ENCODE data around the gene SLC27A2.

Gene SLC27A2

GRCh38 chr15:50244959-50245624, 63.1 kb downstream of the SLC27A2 start:
- no peak for DNase-seq

GRCh38 chr15:50246631-50247030, 64.6 kb downstream of the SLC27A2 start:
- DNase-seq = peak; percentile 23

GRCh38 chr15:50247819-50248655, 66.0 kb downstream of the SLC27A2 start:
- DNase-seq = peak; percentile 94

GRCh38 chr15:50248994-50249582, 67.1 kb downstream of the SLC27A2 start:
- DNase-seq = no peak

- DNase-seq = no peak
These were observed 67.7 kb downstream of the SLC27A2 start for GRCh38 chr15:50249704-50250103.

GRCh38 chr15:50250760-50251394, 68.9 kb downstream of the SLC27A2 start:
- DNase-seq = peak; percentile 11

- no peak for DNase-seq
These were observed 69.7 kb downstream of the SLC27A2 start for GRCh38 chr15:50251638-50252182.

- DNase-seq = no peak
These were observed 70.6 kb downstream of the SLC27A2 start for GRCh38 chr15:50252556-50252955.

- DNase-seq = peak; percentile 55
These were observed 74.4 kb downstream of the SLC27A2 start for GRCh38 chr15:50256188-50257041.

GRCh38 chr15:50257332-50257731, 75.3 kb downstream of the SLC27A2 start:
- peak; percentile 12 for DNase-seq

- DNase-seq = peak; percentile 47
These were observed 75.9 kb downstream of the SLC27A2 start for GRCh38 chr15:50257924-50258323.

GRCh38 chr15:50259276-50259675, 77.3 kb downstream of the SLC27A2 start:
- DNase-seq = peak; percentile 54

GRCh38 chr15:50260969-50261496, 79.0 kb downstream of the SLC27A2 start:
- peak; percentile 99 for DNase-seq

GRCh38 chr15:50261981-50262380, 80.0 kb downstream of the SLC27A2 start:
- DNase-seq = peak; percentile 66

GRCh38 chr15:50262533-50262932, 80.5 kb downstream of the SLC27A2 start:
- DNase-seq = no peak

GRCh38 chr15:50265620-50266019, 83.6 kb downstream of the SLC27A2 start, which contains the start of gene HDC:
HDC (minus strand) TSS chr15:50265726; CDS start chr15:50265623, 103 bp downstream.
- DNase-seq = no peak

- no peak for DNase-seq
These were observed 85.6 kb downstream of the SLC27A2 start for GRCh38 chr15:50267577-50267976.

GRCh38 chr15:50275091-50275490, 93.1 kb downstream of the SLC27A2 start:
- DNase-seq = no peak

GRCh38 chr15:50275908-50276307, 93.9 kb downstream of the SLC27A2 start:
- no peak for DNase-seq

GRCh38 chr15:50277370-50277769, 95.4 kb downstream of the SLC27A2 start:
- no peak for DNase-seq

- DNase-seq = no peak
These were observed 96.5 kb downstream of the SLC27A2 start for GRCh38 chr15:50278496-50278895.

- no peak for DNase-seq
These were observed 98.3 kb downstream of the SLC27A2 start for GRCh38 chr15:50280271-50280670.
